HepG2 (cell line): Measurements from ENCODE around the gene TLK1. TPM values are rescaled to one million over a fixed set of nuclear protein-coding genes. Genes with fewer than 3 reads are reported as not detected.

ENCODE experiments used
- ARNT ChIP-seq: fragments of 450-650 bp; IDR thresholded peaks from 2 replicates; pipeline ENCODE4 v1.6.1; 2017
- BRCA1 ChIP-seq: sonication (generic); formaldehyde crosslinking; IDR thresholded peaks from 2 replicates; pipeline ENCODE4 v1.4.0; 2020; ENCODE audit warnings: missing genetic modification reagents
- DNMT1 ChIP-seq: sonication (generic); formaldehyde crosslinking; IDR thresholded peaks from 2 replicates; pipeline ENCODE4 v1.5.1; 2020; ENCODE audit warnings: mild to moderate bottlenecking, missing genetic modification reagents
- ERF ChIP-seq: IDR thresholded peaks from 2 replicates; pipeline ENCODE4 v1.6.1; 2018; ENCODE audit warnings: missing biosample characterization, missing genetic modification reagents
- FOXA1 ChIP-seq, 2 experiments: fragments of 450-650 bp in 1 of 2; sonication (generic) in 1 of 2; formaldehyde crosslinking in 1 of 2; IDR thresholded peaks; 2 replicates each; pipeline versions ENCODE4 v1.4.0 to v1.6.1; 2016 to 2020; ENCODE audit warnings: missing genetic modification reagents in 1 of 2
- GZF1 ChIP-seq: sonication (generic); formaldehyde crosslinking; IDR thresholded peaks from 2 replicates; pipeline ENCODE4 v1.5.1; 2020; ENCODE audit warnings: mild to moderate bottlenecking, missing genetic modification reagents
- MEIS2 ChIP-seq: sonication (generic); formaldehyde crosslinking; IDR thresholded peaks from 2 replicates; pipeline ENCODE4 v1.9.0; 2021; ENCODE audit warnings: mild to moderate bottlenecking, missing genetic modification reagents
- MYNN ChIP-seq: sonication (generic); formaldehyde crosslinking; IDR thresholded peaks from 2 replicates; pipeline ENCODE4 v1.4.0; 2020; ENCODE audit warnings: mild to moderate bottlenecking, low read depth, missing genetic modification reagents
- SAFB2 ChIP-seq: sonication (generic); formaldehyde crosslinking; IDR thresholded peaks from 2 replicates; pipeline ENCODE4 v1.5.1; 2020; ENCODE audit warnings: missing genetic modification reagents, low read depth, mild to moderate bottlenecking, borderline replicate concordance
- SALL2 ChIP-seq: sonication (generic); formaldehyde crosslinking; IDR thresholded peaks from 2 replicates; pipeline ENCODE4 v1.8.1; 2023; ENCODE audit warnings: mild to moderate bottlenecking, missing genetic modification reagents, inconsistent platforms
- SMYD3 ChIP-seq: sonication (generic); formaldehyde crosslinking; IDR thresholded peaks from 2 replicates; pipeline ENCODE4 v1.8.1; 2023; ENCODE audit warnings: mild to moderate bottlenecking, missing genetic modification reagents
- TFDP1 ChIP-seq: IDR thresholded peaks from 2 replicates; pipeline ENCODE4 v1.6.1; 2016; ENCODE audit warnings: missing compliant biosample characterization, missing genetic modification reagents, borderline replicate concordance
- ZBTB20 ChIP-seq: sonication (generic); formaldehyde crosslinking; IDR thresholded peaks from 2 replicates; pipeline ENCODE4 v1.8.1; 2023; ENCODE audit warnings: missing genetic modification reagents, low read depth, mild to moderate bottlenecking, borderline replicate concordance
- ZBTB26 ChIP-seq: IDR thresholded peaks from 2 replicates; pipeline ENCODE4 v1.6.1; 2016; ENCODE audit warnings: missing compliant biosample characterization, missing genetic modification reagents, borderline replicate concordance
- ZBTB8A ChIP-seq: sonication (generic); formaldehyde crosslinking; IDR thresholded peaks from 2 replicates; pipeline ENCODE4 v1.4.0; 2020; ENCODE audit warnings: mild to moderate bottlenecking, low read depth, missing genetic modification reagents, borderline replicate concordance
- ZC3H13 ChIP-seq: sonication (generic); formaldehyde crosslinking; IDR thresholded peaks from 2 replicates; pipeline ENCODE4 v1.8.1; 2023; ENCODE audit warnings: mild to moderate bottlenecking, missing genetic modification reagents, moderate library complexity
- ZNF746 ChIP-seq: sonication (generic); formaldehyde crosslinking; IDR thresholded peaks from 2 replicates; pipeline ENCODE4 v1.8.0; 2022; ENCODE audit warnings: mild to moderate bottlenecking, missing genetic modification reagents
- polyA plus RNA-seq, 8 experiments: library from polyadenylated mRNA; depleted of rRNA in 3 of 8; stranded (reverse) in 7 of 8; unstranded in 1 of 8; fragments of >200 nt; fragmentation: Illumina TruSeq in 4 of 8; extraction: Trizol in 4 of 8; gene quantifications; 2 replicates each; pipeline versions ENCODE4 v1.2.1 to v1.2.3, GENCODE V29; 2011 to 2016; ENCODE audit warnings: low read depth in 4 of 8, missing spikeins in 1 of 8, mixed read lengths in 1 of 8; ENCODE audit not compliant: insufficient read depth in 1 of 8
- total RNA-seq, 5 experiments: library from RNA; depleted of rRNA; stranded (reverse); fragments of >200 nt; fragmentation: Illumina TruSeq; extraction: Trizol; gene quantifications; 2 replicates each; pipeline ENCODE4 v1.2.3, GENCODE V29; 2016; ENCODE audit warnings: low read depth in 1 of 5
- TF ChIP-seq, protein P1 (sequence below): sonication (generic); formaldehyde crosslinking; IDR thresholded peaks from 2 replicates; pipeline ENCODE4 v1.9.0; 2021; ENCODE audit warnings: mild to moderate bottlenecking, missing genetic modification reagents
- TF ChIP-seq, protein P2 (sequence below): sonication (generic); formaldehyde crosslinking; IDR thresholded peaks from 2 replicates; pipeline ENCODE4 v1.4.0; 2020; ENCODE audit warnings: missing genetic modification reagents; ENCODE audit errors: not compliant biosample characterization

The TLK1 gene
- total and polyA plus RNA-seq, 2 of the 13 experiments (the other 11 are each of a cell fraction or from before 2014, with no cell fraction given): 16.8 to 28.7 TPM

DNA sequence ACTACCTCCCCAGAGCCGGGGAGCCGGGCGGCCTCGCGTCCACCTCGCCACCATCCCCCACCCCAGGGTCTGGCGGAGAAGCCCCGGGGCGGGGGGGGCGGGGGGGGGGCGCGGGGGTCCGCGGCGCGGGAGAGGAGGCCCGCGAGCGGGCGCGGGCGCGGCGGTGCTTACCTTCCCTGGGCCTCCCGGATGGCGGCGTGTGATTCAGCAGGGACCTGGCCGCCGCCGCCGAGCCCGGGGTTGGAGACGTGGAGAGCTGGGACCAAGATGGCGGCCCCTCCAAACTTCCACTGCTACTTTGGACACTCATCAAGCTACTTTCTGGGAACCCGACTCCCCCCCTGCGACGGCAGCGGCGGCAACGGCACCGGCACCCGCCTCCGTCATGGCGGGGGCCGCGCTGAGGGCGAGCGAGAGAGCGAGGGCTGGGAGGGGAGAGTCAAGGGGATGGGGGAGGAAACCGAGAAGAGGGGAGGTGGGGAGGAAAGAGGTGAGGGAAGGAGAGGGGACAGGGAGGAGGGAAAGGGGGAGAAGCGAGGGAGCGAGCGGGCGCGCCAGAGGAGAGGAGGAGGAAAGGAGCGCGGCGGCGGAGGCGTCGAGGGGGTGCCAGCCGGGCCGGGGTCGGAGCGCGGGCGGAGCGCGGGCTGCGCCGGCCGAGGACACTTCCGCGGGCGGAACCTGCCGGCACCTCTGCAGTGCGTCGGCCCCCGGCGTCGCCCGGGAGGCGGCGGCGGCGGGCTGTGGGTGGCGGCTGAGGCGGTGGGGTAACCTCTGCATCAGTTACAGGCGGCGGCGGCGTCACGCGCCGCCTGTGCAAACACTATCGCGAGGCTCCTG is at the start of gene TLK1 (continued):
- TF ChIP-seq ZBTB8A (CRISPR knock-in tag) (no peak), DNMT1 (CRISPR knock-in tag) (no peak), ZBTB26 (CRISPR knock-in tag) (no peak), SMYD3 (CRISPR knock-in tag) (no peak), ARNT (no peak), GZF1 (no peak), ZNF746 (CRISPR knock-in tag) (peak; percentile 76; the same call in 1 of the 2 replicates), MYNN (CRISPR knock-in tag) (no peak), BRCA1 (0 out of 2 replicates have a peak, but pooled peaks have one; percentile 61), SAFB2 (CRISPR knock-in tag) (0 out of 2 replicates have a peak, but pooled peaks have one; percentile 39), ZBTB20 (CRISPR knock-in tag) (no peak), SALL2 (CRISPR knock-in tag) (peak; percentile 64; the same call in 1 of the 2 replicates), MEIS2 (CRISPR knock-in tag) (no peak), TFDP1 (CRISPR knock-in tag) (peak; percentile 16; the same call in 1 of the 2 replicates), ZC3H13 (CRISPR knock-in tag) (peak; percentile 78; the same call in 1 of the 2 replicates), FOXA1 (IDR thresholded peaks at IDR 0.05) (no peak), FOXA1 (CRISPR knock-in tag; IDR thresholded peaks at IDR 0.05) (peak; percentile 68), ERF (CRISPR knock-in tag) (0 out of 2 replicates have a peak, but pooled peaks have one; percentile 4)
- TF ChIP-seq, protein P1, sequence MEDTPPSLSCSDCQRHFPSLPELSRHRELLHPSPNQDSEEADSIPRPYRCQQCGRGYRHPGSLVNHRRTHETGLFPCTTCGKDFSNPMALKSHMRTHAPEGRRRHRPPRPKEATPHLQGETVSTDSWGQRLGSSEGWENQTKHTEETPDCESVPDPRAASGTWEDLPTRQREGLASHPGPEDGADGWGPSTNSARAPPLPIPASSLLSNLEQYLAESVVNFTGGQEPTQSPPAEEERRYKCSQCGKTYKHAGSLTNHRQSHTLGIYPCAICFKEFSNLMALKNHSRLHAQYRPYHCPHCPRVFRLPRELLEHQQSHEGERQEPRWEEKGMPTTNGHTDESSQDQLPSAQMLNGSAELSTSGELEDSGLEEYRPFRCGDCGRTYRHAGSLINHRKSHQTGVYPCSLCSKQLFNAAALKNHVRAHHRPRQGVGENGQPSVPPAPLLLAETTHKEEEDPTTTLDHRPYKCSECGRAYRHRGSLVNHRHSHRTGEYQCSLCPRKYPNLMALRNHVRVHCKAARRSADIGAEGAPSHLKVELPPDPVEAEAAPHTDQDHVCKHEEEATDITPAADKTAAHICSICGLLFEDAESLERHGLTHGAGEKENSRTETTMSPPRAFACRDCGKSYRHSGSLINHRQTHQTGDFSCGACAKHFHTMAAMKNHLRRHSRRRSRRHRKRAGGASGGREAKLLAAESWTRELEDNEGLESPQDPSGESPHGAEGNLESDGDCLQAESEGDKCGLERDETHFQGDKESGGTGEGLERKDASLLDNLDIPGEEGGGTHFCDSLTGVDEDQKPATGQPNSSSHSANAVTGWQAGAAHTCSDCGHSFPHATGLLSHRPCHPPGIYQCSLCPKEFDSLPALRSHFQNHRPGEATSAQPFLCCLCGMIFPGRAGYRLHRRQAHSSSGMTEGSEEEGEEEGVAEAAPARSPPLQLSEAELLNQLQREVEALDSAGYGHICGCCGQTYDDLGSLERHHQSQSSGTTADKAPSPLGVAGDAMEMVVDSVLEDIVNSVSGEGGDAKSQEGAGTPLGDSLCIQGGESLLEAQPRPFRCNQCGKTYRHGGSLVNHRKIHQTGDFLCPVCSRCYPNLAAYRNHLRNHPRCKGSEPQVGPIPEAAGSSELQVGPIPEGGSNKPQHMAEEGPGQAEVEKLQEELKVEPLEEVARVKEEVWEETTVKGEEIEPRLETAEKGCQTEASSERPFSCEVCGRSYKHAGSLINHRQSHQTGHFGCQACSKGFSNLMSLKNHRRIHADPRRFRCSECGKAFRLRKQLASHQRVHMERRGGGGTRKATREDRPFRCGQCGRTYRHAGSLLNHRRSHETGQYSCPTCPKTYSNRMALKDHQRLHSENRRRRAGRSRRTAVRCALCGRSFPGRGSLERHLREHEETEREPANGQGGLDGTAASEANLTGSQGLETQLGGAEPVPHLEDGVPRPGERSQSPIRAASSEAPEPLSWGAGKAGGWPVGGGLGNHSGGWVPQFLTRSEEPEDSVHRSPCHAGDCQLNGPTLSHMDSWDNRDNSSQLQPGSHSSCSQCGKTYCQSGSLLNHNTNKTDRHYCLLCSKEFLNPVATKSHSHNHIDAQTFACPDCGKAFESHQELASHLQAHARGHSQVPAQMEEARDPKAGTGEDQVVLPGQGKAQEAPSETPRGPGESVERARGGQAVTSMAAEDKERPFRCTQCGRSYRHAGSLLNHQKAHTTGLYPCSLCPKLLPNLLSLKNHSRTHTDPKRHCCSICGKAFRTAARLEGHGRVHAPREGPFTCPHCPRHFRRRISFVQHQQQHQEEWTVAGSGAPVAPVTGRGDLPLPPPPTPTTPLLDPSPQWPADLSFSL (CRISPR knock-in tag): 0 out of 2 replicates have a peak, but pooled peaks have one; percentile 9
- TF ChIP-seq, protein P2, sequence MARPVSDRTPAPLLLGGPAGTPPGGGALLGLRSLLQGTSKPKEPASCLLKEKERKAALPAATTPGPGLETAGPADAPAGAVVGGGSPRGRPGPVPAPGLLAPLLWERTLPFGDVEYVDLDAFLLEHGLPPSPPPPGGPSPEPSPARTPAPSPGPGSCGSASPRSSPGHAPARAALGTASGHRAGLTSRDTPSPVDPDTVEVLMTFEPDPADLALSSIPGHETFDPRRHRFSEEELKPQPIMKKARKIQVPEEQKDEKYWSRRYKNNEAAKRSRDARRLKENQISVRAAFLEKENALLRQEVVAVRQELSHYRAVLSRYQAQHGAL: peak; percentile 66
